AG04449 (cell line): ENCODE measurements around the gene SERPINE2.

Experiments
- CTCF ChIA-PET: fragments of 350-600 bp; formaldehyde crosslinking; extraction: SDS; loops from one replicate; lab custom pipeline; 2021; ENCODE audit warnings: antibody characterized with exemption; lab: Yijun Ruan, JAX
- POLR2A ChIA-PET: fragments of 400-600, 350-600 bp; formaldehyde crosslinking; extraction: SDS; loops from one replicate; lab custom pipeline; 2020; ENCODE audit warnings: antibody characterized with exemption, inconsistent platforms; lab: Yijun Ruan, JAX
- DNase-seq: peaks from one replicate; pipeline ENCODE4 v3.0.0-alpha.2; 2010; ENCODE audit warnings: low read depth, low spot score
- H3K4me3 ChIP-seq: 2 replicates; pipeline ENCODE4 v1.5.1; 2011; ENCODE audit warnings: low read depth, mild to moderate bottlenecking, control low read depth, low read length
- CTCF ChIP-seq: IDR thresholded peaks from one replicate; pipeline ENCODE4 v1.5.1; 2011; ENCODE audit warnings: mild to moderate bottlenecking, moderate library complexity, low read length, control low read depth, inconsistent platforms; ENCODE audit not compliant: insufficient read depth; ENCODE audit errors: missing control alignments

SERPINE2 gene

GRCh38 chr2:224020523-224020922, 18.6 kb downstream of the SERPINE2 start:
- ChIA-PET CTCF (interaction anchor here (1.0 kb wide), 1 partner anchor 28 kb away, joined by 3 read pairs; no protein-coding TSS in a partner anchor), POLR2A (interaction anchor here (0.7 kb wide), 1 partner anchor 180 kb away, joined by 3 read pairs; no protein-coding TSS in a partner anchor)
- no peak for DNase-seq
- TF ChIP-seq CTCF, result no peak
- no peak overlapping the region for H3K4me3 ChIP-seq

GRCh38 chr2:224017957-224018356, 21.1 kb downstream of the SERPINE2 start:
- TF ChIP-seq CTCF, result no peak
- ChIA-PET CTCF (interaction anchor here (0.7 to 4.0 kb wide), 8 partner anchors 9 to 279 kb away, joined by 3 to 13 read pairs (median 6); no protein-coding TSS in a partner anchor), POLR2A (no interaction called here)
- no peak for DNase-seq
- H3K4me3 ChIP-seq, result no peak overlapping the region

- H3K4me3 ChIP-seq, result no peak overlapping the region
- POLR2A ChIA-PET, result no interaction called here
- no peak for DNase-seq
- CTCF ChIA-PET, result interaction anchor here (1.0 to 4.0 kb wide), 4 partner anchors 8 to 270 kb away, joined by 3 to 13 read pairs (median 6); no protein-coding TSS in a partner anchor
- no peak for TF ChIP-seq CTCF
These were observed 22.1 kb downstream of the SERPINE2 start for GRCh38 chr2:224016963-224017362.

GRCh38 chr2:224014336-224014735, 24.8 kb downstream of the SERPINE2 start:
- ChIA-PET CTCF (interaction anchor here (2.0 to 2.1 kb wide), 2 partner anchors 21 to 269 kb away, joined by 5 to 11 read pairs; no protein-coding TSS in a partner anchor), POLR2A (no interaction called here)
- TF ChIP-seq CTCF, result no peak
- DNase-seq, result no peak
- H3K4me3 ChIP-seq, result no peak overlapping the region

GRCh38 chr2:224011837-224012236, 27.2 kb downstream of the SERPINE2 start:
- no peak overlapping the region for H3K4me3 ChIP-seq
- ChIA-PET CTCF (interaction anchor here (1.2 kb wide), 1 partner anchor 13 kb away, joined by 3 read pairs; no protein-coding TSS in a partner anchor), POLR2A (no interaction called here)
- no peak for DNase-seq
- no peak for TF ChIP-seq CTCF

GRCh38 chr2:224009605-224010315, 29.3 kb downstream of the SERPINE2 start:
- no peak overlapping the region for H3K4me3 ChIP-seq
- TF ChIP-seq CTCF, result no peak
- ChIA-PET CTCF (interaction anchor here (1.2 to 8.3 kb wide), 5 partner anchors 7 to 360 kb away, joined by 3 to 99 read pairs (median 7); no protein-coding TSS in a partner anchor), POLR2A (no interaction called here)
- DNase-seq, result no peak
